Mucosa of rectum (tissue), 2 donors: ENCODE data around the gene ADH4.
"Not testable (repeated sequence)": the region's sequence is repeated elsewhere in the genome, so short reads cannot be mapped to it uniquely, and the experiment has no call there.

Experiments
- H3K27ac ChIP-seq, 2 donors: one replicate each; pipeline ENCODE4 v1.7.0; 2013; ENCODE audit warnings: inconsistent platforms in 2 of 2, low read depth in 2 of 2, low read length in 2 of 2
- H3K27me3 ChIP-seq, 2 donors: one replicate each; pipeline ENCODE4 v1.7.0; 2013; ENCODE audit warnings: low read length in 2 of 2; ENCODE audit not compliant: control insufficient read depth in 2 of 2, insufficient read depth in 2 of 2
- H3K36me3 ChIP-seq, 2 donors: one replicate each; pipeline ENCODE4 v1.7.0; 2013; ENCODE audit warnings: low read length in 2 of 2; ENCODE audit not compliant: control insufficient read depth in 2 of 2, insufficient read depth in 2 of 2
- H3K4me1 ChIP-seq, 2 donors: one replicate each; pipeline ENCODE4 v1.7.0; 2013; ENCODE audit warnings: low read length in 2 of 2, mild to moderate bottlenecking in 1 of 2; ENCODE audit not compliant: control insufficient read depth in 2 of 2, insufficient read depth in 2 of 2
- H3K4me3 ChIP-seq, 2 donors: one replicate each; pipeline ENCODE4 v1.7.0; 2013; ENCODE audit warnings: low read length in 2 of 2
- H3K9ac ChIP-seq, 2 donors: one replicate each; pipeline ENCODE4 v1.7.0; 2013; ENCODE audit warnings: low read length in 2 of 2, low read depth in 1 of 2, mild to moderate bottlenecking in 1 of 2
- H3K9me3 ChIP-seq, 2 donors: one replicate each; pipeline ENCODE4 v1.7.0; 2013; ENCODE audit warnings: low read length in 2 of 2; ENCODE audit not compliant: control insufficient read depth in 2 of 2
- donor health status: healthy.
- donor health status: Normal muscosa, but diverticular disease.

The ADH4 gene

DNA sequence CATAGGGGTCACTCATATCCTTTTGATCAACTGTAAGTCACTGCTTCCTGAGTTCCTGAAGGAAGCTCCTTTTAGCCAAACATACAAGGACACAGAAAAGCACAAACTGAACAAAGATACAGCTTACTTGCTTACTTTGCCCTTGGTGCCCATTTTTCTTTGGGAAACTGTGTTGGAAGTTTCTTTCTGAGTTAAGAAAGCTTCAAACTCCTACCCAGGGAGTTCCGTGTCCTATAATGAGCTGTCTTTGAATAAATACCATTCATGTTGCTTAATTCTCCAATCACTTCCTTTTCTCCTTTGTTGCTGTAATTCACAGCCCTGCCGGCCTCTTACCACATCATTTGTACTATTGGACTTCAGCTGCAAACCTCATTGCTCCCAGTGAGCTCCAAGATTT, at the start of gene ADH4:
Gene ADH4, minus strand, starts transcription at position 228 of the 400 bp plus-strand sequence. Its CDS starts 75 bp downstream, at position 153.
- Histone ChIP-seq H3K4me1 (peaks cover 3 to 4% of the 10 kb centered on the region in 2 donors), H3K4me3 (no peak within 1 kb of the TSS), H3K27me3 (no peaks in the 10 kb centered on the region), H3K36me3 (no peaks in the 10 kb centered on the region), H3K9me3 (no peaks in the 10 kb centered on the region), H3K27ac (peak within 1 kb of the TSS in 1 of 2 donors; percentile 31), H3K9ac (no peak within 1 kb of the TSS)

DNA sequence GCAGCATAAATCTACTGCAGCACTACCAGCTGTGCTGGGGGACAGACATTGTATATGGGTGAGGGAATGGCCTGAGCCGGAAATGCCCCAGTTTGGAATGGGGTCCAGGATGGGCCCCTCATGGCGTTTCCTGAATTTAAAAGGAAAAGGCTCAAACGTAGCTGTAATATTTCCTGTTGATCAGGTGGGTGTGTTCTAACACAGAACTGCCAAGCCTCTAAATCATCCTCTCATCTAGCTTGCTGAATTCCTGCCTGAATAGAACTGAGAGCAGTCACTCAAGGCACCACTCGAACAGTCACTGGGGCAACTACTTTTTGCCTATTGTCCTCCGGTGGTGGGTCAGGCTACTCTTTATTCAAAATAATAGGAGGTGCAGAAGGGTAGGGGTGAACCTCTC, 46.2 kb upstream of the ADH4 start:
- Histone ChIP-seq H3K4me1 (no peaks in the 10 kb centered on the region), H3K9ac (no peak overlapping the region), H3K9me3 (no peaks in the 10 kb centered on the region), H3K27ac (no peak overlapping the region), H3K36me3 (no peaks in the 10 kb centered on the region), H3K4me3 (no peak overlapping the region), H3K27me3 (no peaks in the 10 kb centered on the region)

DNA sequence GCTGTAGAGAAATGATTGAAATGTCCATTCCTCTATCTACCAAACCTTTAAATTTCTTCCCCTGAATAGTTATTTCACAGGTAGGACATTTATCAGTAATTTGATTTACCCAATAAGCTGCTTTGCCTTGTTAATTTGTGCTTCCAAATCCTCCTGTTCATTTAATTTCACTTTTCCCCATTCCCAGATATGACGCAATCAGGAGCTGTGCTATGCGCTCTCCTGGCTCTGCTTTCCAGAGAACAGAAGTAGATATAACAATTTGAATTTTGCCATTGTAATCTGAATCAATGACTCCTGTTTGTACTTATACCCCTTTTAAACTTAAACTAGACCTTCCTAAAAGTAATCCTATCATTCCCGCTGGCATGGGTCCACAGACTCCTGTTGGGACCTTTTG, 45.8 kb upstream of the ADH4 start:
- H3K27ac ChIP-seq, H3K27me3 ChIP-seq, H3K9me3 ChIP-seq, H3K4me1 ChIP-seq, H3K4me3 ChIP-seq, H3K36me3 ChIP-seq, H3K9ac ChIP-seq: not testable (repeated sequence)

DNA sequence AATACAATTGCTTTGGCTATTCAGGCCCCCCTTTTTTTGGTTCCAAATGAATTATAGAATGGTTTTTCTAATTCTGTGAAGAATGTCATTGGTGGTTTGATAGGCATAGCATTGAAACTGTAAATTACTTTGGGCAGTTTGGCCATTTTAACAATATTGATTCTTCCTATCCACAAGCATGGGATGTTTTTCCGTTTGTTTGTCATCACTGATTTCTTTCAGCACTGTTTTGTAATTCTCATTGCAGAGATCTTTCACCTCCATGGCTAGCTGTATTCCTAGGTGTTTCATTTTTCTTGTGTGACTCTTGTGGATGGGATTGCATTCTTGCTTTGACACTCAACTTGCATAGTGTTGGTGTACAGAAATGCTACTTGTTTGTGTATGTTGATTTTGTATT, 41.9 kb upstream of the ADH4 start:
- no peaks in the 10 kb centered on the region for H3K27me3 ChIP-seq
- no peaks in the 10 kb centered on the region for H3K36me3 ChIP-seq
- no peaks in the 10 kb centered on the region for H3K4me1 ChIP-seq
- no peak overlapping the region for H3K27ac ChIP-seq
- H3K4me3 ChIP-seq: no peak overlapping the region
- H3K9me3 ChIP-seq: no peaks in the 10 kb centered on the region
- H3K9ac ChIP-seq: no peak overlapping the region

DNA sequence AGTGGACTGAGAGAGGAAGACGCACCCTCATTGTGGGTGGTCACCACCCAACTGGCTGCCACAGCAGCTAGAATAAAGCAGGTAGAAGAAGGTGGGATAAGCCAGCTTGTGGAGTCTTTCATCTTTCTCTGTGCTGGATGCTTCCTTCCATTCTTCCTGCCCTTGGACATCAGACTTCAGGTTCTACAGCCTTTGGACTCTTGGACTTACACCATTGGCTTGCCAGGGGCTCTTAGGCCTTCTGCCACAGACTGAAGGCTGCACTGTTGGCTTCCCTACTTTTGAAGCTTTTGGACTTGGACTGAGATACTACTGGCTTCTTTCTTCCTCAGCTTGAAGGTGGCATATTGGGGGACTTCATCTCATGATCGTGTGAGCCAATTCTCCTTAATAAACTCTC, 41.5 kb upstream of the ADH4 start:
- Histone ChIP-seq H3K4me3 (no peak overlapping the region), H3K27ac (no peak overlapping the region), H3K36me3 (no peaks in the 10 kb centered on the region), H3K9me3 (no peaks in the 10 kb centered on the region), H3K4me1 (no peaks in the 10 kb centered on the region), H3K9ac (no peak overlapping the region), H3K27me3 (no peaks in the 10 kb centered on the region)

DNA sequence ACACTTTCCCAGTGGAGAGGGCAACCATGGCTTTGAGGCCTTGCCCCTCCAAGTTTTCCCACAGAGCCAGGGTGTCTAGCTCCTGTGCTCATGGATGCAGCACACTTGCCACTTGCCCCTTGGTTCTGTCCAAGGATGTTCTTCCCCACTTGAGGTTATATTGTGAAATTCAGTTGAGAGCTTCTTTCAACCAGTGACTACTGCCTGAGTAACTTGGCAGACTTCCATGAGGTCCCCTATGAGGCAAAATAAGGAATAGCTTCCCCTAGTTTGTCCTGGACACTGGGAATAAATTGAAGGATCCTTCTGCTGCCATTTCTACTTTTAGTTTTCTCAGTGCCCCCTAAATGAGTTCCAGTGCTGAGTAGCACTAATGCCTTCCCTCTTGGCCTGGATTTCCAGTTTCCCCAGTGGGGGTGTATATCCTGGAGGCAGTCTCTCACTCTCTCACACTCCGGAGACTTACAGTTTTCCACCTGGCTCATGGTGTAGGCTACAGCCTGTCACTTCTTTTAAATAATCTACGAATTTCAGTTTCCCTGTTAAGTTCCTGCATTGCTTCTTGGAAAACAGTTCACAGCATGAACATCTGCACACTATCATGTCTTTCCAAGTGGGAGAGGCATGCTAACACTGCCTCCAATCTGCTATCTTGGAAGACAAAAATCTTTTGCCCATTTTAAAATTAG, 36.4 kb upstream of the ADH4 start:
- no peaks in the 10 kb centered on the region for H3K36me3 ChIP-seq
- H3K9ac ChIP-seq: no peak overlapping the region
- no peak overlapping the region for H3K27ac ChIP-seq

DNA sequence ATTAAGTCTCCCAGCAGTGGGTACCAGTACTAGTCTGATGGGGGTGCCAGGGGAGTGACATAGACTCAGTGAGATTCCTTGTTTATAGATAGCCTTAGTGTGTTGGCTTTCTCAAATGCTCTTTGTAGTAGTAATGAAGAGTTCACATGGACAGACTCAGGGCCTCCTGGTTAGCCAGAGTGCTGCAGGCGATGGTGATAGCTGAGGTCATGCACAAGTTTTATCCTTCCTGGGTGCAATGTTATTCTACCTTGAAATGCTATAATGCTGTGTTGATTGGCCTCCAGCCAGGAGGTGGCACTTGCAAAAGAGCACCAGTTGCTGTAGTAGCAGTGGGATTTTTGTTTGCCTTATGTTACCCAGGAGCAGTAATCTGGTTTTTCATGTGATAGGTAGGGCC, 35.5 kb upstream of the ADH4 start:
- H3K9me3 ChIP-seq: no peaks in the 10 kb centered on the region

More for the DNA sequence above, 36.4 kb upstream of the ADH4 start:
- Histone ChIP-seq H3K4me3 (no peak overlapping the region), H3K9me3 (no peaks in the 10 kb centered on the region), H3K27me3 (no peaks in the 10 kb centered on the region), H3K4me1 (no peaks in the 10 kb centered on the region)

DNA sequence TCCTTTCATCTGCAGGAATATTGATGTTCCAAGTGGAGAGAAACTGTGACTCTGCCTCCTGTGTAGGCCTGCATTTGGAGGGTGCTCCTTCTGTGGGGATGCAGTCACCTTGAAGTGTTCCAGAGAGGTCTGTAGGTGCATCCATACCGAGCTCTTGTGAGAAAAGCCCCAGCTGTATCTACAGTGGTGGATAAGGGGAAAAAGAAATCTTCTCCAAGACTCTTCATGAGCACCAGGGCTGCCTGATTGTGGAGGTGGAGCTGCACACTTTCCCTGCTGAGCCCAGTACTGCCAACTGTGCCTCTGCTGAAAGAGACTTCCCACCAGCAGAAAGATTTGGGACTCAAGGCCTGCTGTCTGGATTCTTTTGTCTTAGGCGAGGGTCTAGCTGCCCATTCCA, 35.1 kb upstream of the ADH4 start:
- Histone ChIP-seq H3K27ac (no peak overlapping the region), H3K4me1 (no peaks in the 10 kb centered on the region), H3K36me3 (no peaks in the 10 kb centered on the region), H3K27me3 (no peaks in the 10 kb centered on the region), H3K4me3 (no peak overlapping the region), H3K9me3 (no peaks in the 10 kb centered on the region), H3K9ac (no peak overlapping the region)

More for the DNA sequence above, 35.5 kb upstream of the ADH4 start:
- no peak overlapping the region for H3K4me3 ChIP-seq
- no peaks in the 10 kb centered on the region for H3K4me1 ChIP-seq
- no peak overlapping the region for H3K27ac ChIP-seq
- H3K9ac ChIP-seq: no peak overlapping the region
- no peaks in the 10 kb centered on the region for H3K36me3 ChIP-seq
- no peaks in the 10 kb centered on the region for H3K27me3 ChIP-seq

DNA sequence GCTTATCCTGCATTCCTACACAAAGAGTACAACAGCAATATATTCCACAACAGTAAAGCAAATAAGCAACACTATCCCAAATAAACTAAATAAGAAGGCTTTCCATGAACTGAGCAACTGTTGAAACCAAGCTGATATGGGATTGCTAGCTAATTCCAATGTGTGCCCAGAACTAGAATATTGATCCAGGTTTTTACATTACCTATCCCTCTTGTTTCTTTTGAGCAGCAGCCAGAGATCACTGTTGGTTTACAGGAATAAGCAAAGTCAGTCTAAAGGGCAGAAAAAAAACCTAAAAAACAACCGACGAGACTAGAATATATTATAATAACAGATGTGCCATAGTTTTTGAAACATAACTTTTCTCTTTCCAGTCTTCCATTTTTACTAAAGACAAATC, 22.4 kb upstream of the ADH4 start:
- Histone ChIP-seq H3K9me3 (no peaks in the 10 kb centered on the region), H3K36me3 (no peaks in the 10 kb centered on the region), H3K9ac (no peak overlapping the region), H3K4me3 (no peak overlapping the region), H3K27me3 (no peaks in the 10 kb centered on the region), H3K4me1 (no peaks in the 10 kb centered on the region), H3K27ac (no peak overlapping the region)

DNA sequence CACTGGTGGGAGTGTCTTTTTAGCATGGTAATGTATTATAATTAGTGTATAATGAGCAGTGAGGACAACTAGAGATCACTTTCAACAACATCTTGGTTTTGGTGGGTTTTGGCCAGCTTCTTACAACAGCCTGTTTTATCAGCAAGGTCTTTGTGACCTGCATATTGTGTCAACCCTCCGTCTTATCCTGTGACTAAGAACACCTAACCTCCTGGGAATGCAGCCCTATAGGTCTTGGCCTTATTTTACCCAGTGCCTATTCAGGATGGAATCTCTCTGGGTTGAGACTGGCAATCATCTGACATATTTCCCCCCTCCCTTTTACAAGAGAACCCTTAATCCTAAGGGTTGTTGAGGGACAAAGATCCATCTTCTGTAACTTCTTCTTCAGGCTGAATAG, 21.9 kb upstream of the ADH4 start:
- H3K9me3 ChIP-seq: no peaks in the 10 kb centered on the region
- no peaks in the 10 kb centered on the region for H3K4me1 ChIP-seq
- no peaks in the 10 kb centered on the region for H3K36me3 ChIP-seq
- no peaks in the 10 kb centered on the region for H3K27me3 ChIP-seq
- H3K9ac ChIP-seq: no peak overlapping the region
- H3K4me3 ChIP-seq: no peak overlapping the region
- H3K27ac ChIP-seq: no peak overlapping the region
